Urinary bladder (tissue), 4 donors: ENCODE measurements around the gene CFAP107. TPM values are rescaled to one million over a fixed set of nuclear protein-coding genes. Genes with fewer than 3 reads are reported as not detected.
"Not testable (repeated sequence)": the region's sequence is repeated elsewhere in the genome, so short reads cannot be mapped to it uniquely, and the experiment has no call there.

Experiments
- DNase-seq: peaks from one replicate; pipeline ENCODE4 v3.0.0-alpha.2; 2015; ENCODE audit errors: extremely low spot score
- H3K27ac ChIP-seq: one replicate; pipeline ENCODE4 v1.5.1; 2013; ENCODE audit warnings: low read depth, mild to moderate bottlenecking, moderate library complexity
- H3K36me3 ChIP-seq: one replicate; pipeline ENCODE4 v1.6.1; 2013; ENCODE audit warnings: mild to moderate bottlenecking, moderate library complexity; ENCODE audit not compliant: insufficient read depth
- H3K4me1 ChIP-seq: one replicate; pipeline ENCODE4 v1.6.1; 2013; ENCODE audit warnings: mild to moderate bottlenecking, moderate library complexity; ENCODE audit not compliant: insufficient read depth
- H3K4me3 ChIP-seq: one replicate; pipeline ENCODE4 v1.5.1; 2013; ENCODE audit warnings: low read depth, low read length
- WGBS: extraction: QIAGEN DNeasy Blood & Tissue Kit; methylation state at CpG from one replicate; pipeline ENCODE4 v1.1.7; 2013; 5-methylcytosine and 5-hydroxymethylcytosine counted together
- polyA plus RNA-seq: library from polyadenylated mRNA; stranded (reverse); fragments of 200-250 nt; gene quantifications from one replicate; pipeline ENCODE4 v1.2.3, GENCODE V29; 2013
- total RNA-seq: library from RNA; depleted of rRNA; stranded (reverse); fragments of >200 nt; gene quantifications from one replicate; pipeline ENCODE4 v1.2.3, GENCODE V29; 2014
- donor health status: healthy with polysubstance abuse.
- donor health status: healthy.

The CFAP107 gene
- total and polyA plus RNA-seq, 2 donors: not detected

- H3K4me1 ChIP-seq: no peaks in the 10 kb centered on the region
- 81% methylated on average over 8 of the region's 8 CpGs for whole genome bisulfite sequencing
- no peaks in the 10 kb centered on the region for H3K36me3 ChIP-seq
- no peak overlapping the region for H3K27ac ChIP-seq
- H3K4me3 ChIP-seq: no peak overlapping the region
- no peak for DNase-seq
Observed at GRCh38 chr1:12775443-12775842, 29.4 kb downstream of the CFAP107 start.

DNA sequence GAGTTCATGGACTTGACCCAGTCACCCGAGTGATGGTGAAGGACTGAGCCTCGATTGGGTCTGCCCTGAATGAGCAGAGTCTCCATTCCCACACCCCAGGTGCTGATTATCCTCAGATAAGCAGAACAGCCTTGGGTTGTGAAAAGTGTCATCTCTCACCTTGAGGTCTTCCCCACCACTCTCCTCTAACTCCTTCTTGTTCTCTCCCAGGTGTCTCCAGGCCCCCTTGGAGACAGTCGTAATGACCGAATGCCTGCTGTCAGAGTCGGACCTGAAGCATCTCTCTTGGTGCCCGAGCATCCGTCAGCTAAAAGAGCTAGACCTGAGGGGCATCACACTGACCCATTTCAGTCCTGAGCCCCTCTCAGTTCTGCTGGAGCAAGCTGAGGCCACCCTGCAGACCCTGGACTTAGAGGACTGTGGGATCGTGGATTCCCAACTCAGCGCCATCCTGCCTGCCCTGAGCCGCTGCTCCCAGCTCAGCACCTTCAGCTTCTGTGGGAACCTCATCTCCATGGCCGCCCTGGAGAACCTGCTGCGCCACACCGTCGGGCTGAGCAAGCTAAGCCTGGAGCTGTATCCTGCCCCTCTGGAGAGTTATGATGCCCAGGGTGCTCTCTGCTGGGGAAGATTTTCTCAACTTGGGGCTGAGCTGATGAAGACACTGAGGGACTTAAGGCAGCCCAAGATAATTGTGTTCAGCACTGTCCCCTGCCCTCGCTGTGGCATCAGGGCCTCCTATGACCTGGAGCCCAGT, 31.0 kb downstream of the CFAP107 start:
- Histone ChIP-seq H3K4me3 (no peak overlapping the region), H3K36me3 (no peaks in the 10 kb centered on the region), H3K4me1 (no peaks in the 10 kb centered on the region), H3K27ac (no peak overlapping the region)
- DNase-seq: no peak
- 89% methylated on average over 15 of the region's 15 CpGs for WGBS

- DNase-seq: no peak
- Histone ChIP-seq H3K4me1 (no peaks in the 10 kb centered on the region), H3K36me3 (no peaks in the 10 kb centered on the region), H3K4me3 (no peak overlapping the region), H3K27ac (no peak overlapping the region)
- WGBS: 74% methylated on average over 4 of the region's 4 CpGs
Observed at GRCh38 chr1:12778061-12778460, 32.1 kb downstream of the CFAP107 start.

DNA sequence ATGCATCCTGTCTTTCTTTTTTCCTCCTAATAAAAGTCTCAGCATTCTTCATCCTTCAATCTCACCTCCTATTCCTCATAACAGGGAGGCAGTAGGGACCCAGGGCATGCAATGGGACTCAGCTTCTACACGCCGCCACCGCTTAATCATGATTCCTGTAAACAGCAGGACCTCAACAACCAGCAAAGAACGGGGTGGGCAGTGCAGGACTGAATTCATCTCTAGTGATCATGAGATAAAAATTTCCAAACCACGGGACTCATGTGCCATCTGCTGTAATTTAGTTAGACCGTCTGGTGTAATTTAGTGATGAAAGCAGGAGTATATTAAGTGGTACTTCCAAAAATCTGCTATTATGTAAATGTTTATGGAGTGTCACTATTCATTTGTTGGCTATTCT, 32.9 kb downstream of the CFAP107 start:
- no peaks in the 10 kb centered on the region for H3K36me3 ChIP-seq
- no peak overlapping the region for H3K4me3 ChIP-seq
- H3K4me1 ChIP-seq: no peaks in the 10 kb centered on the region
- H3K27ac ChIP-seq: no peak overlapping the region
- DNase-seq: no peak
- WGBS: 71% methylated on average over 6 of the region's 6 CpGs

DNA sequence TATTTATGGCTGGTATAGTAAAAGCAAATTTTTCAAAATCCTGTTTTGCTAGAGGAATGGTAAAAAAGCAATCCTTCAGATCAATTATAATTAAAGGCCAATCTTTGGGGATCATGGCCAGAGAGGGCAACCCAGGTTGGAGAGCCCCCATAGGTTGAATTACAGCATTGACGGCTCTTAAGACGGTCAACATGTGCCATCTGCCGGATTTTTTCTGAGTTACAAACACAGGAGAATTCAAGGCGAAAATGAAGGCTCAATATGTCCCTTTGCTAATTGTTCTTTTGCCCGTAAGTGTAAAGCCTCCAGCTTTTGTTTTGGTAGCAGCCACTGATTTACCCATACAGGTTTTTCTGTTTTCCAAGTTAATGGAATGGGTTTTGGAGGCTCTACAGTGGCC, 35.5 kb downstream of the CFAP107 start:
- WGBS: 80% methylated on average over 5 of the region's 5 CpGs
- not testable (repeated sequence) for H3K4me3 ChIP-seq, DNase-seq

GRCh38 chr1:12783783-12784182, 37.8 kb downstream of the CFAP107 start:
- not testable (repeated sequence) for DNase-seq, H3K4me1 ChIP-seq, H3K27ac ChIP-seq, H3K4me3 ChIP-seq, H3K36me3 ChIP-seq
- WGBS: 42% methylated on average over 6 of the region's 7 CpGs

More for the DNA sequence above, 35.5 kb downstream of the CFAP107 start:
- not testable (repeated sequence) for H3K36me3 ChIP-seq, H3K27ac ChIP-seq, H3K4me1 ChIP-seq

DNA sequence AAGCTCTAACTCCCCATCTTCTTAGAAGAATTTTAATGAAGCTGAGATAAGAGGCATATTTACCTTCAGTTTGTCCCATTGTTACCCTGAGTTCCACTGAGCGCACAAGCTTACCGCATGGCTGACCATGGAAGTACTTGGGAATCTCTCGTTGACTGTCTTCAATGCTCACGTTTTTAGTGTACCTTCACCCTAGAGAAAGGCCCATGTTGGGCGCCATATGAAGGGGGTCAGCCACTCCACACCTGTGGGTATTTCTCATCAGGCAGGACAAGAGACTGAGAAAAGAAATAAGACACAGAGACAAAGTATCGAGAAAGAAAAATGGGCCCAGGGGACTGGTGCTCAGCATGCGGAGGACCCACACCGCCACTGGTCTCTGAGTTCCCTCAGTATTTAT, 38.7 kb downstream of the CFAP107 start:
- WGBS: 80% methylated on average over 8 of the region's 8 CpGs
- not testable (repeated sequence) for H3K36me3 ChIP-seq, DNase-seq, H3K4me3 ChIP-seq, H3K4me1 ChIP-seq, H3K27ac ChIP-seq

DNA sequence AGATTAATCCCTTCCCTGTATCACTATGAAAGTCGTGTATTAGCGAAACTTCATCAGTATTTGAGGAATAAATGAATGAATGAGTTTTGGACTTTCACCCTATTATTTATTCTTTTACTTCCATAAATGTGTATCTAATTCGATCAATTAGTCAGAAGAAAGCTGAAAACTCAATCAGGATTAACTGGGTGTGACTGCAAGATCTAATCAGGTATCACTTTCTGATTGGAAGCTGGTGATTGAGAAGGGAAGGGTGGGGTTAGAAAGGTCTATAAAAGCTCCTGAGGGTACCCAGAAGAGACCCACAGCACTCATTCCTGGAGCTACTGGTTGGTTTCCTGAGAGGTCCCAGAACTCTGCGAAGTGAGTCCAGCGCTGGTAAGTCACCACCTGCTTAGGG, 45.1 kb downstream of the CFAP107 start, which contains the start of gene PRAMEF1:
TSS of gene PRAMEF1 (plus strand) at position 301 of the 400 bp plus-strand sequence. CDS start 1,831 bp downstream, outside the sequence.
- 68% methylated on average over 5 of the region's 5 CpGs for WGBS
- DNase-seq, H3K36me3 ChIP-seq, H3K27ac ChIP-seq, H3K4me1 ChIP-seq, H3K4me3 ChIP-seq: not testable (repeated sequence)

DNA sequence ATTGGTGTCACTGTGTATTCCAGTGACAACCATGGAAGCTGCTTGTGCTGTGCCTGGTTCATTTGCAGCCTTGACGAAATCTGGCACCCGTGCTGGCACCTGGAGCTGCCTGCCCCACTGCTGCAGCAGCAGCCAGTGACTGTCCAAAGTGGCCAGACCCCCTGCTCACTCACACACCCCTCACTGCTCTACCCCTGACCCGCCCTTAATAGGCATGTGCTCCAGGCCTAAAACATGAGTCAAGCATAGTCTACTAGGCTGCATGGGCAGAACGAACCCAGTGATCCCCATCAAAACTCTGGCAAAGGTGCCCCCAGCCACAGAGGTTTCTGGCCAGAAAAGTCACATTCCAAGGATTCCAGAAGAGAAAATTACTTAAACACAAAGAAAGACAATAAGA, 52.9 kb downstream of the CFAP107 start:
- 60% methylated on average over 4 of the region's 4 CpGs for WGBS
- Histone ChIP-seq H3K4me3 (no peak overlapping the region), H3K36me3 (no peaks in the 10 kb centered on the region), H3K27ac (no peak overlapping the region), H3K4me1 (no peaks in the 10 kb centered on the region)
- no peak for DNase-seq

DNA sequence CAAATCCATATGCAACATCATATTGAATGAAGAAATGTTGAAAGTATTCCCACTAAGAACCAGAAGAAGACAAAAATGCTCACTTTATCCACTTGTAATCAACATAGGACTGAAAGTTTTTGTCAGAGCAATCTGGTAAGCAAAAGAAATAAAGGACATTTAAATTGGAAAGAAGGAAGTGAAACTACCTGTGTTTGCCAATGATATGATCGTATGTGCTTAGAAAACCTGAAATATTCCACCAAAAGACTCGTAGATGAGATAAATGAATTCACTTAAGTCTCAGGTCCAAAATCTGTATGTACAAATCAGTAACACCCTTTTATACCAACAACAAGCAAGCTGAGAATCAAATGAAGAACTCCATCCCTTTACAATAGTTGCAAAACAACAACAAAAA, 53.7 kb downstream of the CFAP107 start:
- no peaks in the 10 kb centered on the region for H3K4me1 ChIP-seq
- 66% methylated on average over 2 of the region's 2 CpGs for WGBS
- H3K4me3 ChIP-seq: no peak overlapping the region
- no peaks in the 10 kb centered on the region for H3K36me3 ChIP-seq
- DNase-seq: no peak
- H3K27ac ChIP-seq: no peak overlapping the region

GRCh38 chr1:12809933-12810332, 63.9 kb downstream of the CFAP107 start:
- 80% methylated on average over 1 of the region's 1 CpG for WGBS
- no peak for DNase-seq
- Histone ChIP-seq H3K27ac (no peak overlapping the region), H3K36me3 (no peaks in the 10 kb centered on the region), H3K4me1 (no peaks in the 10 kb centered on the region), H3K4me3 (no peak overlapping the region)

DNA sequence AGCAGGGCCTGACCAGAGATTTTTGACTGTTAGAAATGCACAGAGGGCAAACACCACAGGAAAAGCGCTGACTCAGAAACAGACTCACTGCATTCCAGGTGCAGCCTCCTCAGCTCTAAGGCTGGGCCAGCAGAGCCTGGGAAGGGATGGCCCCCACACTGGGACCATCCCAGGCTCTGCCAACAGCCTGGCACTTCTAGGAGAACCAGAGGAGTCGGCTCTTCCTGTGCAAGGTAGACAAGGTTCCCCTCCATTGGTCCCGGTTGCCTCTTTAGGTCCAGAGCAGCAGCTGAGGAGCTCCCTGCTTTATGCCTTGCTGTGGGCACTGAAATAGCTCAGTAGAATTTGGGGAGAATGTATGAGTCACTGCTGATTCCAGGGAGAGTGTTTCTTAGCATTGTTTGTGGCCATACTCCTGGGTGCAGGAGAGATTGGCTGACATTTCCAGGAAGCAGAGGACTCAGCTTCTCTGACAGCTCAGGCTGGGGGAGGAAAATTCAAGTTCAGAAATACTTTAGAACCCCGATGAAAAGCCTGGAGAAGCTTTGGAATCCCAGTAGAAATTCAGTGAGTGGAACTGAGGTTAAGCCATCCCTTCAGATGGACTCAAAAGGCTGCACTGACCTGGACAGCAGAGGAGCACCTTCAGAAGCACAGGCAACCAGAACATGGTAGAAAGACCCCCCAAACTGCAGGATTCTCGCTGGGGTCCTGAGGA, 64.8 kb downstream of the CFAP107 start:
- no peaks in the 10 kb centered on the region for H3K36me3 ChIP-seq
- no peak overlapping the region for H3K27ac ChIP-seq
- H3K4me3 ChIP-seq: no peak overlapping the region
- WGBS: 69% methylated on average over 5 of the region's 5 CpGs
- DNase-seq: no peak
- no peaks in the 10 kb centered on the region for H3K4me1 ChIP-seq

DNA sequence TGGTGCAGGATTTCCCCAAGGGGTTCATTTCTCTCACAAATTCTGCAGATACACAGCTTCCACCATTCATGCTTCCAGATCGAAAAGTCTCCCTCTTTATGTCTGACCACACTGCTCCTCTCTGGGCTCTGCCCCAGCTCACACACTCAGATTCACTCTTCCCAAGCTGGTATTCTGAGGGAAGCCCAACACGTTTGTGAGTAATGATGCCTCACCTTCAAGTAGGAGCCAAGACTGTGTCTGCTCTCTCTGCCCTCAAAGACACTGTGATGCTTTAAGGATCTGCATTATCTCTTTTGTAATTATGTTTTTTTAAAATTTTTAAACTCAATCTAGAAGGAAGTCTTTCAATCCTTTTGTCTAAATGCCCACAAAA, 65.4 kb downstream of the CFAP107 start:
- Histone ChIP-seq H3K4me3 (no peak overlapping the region), H3K36me3 (no peaks in the 10 kb centered on the region), H3K4me1 (no peaks in the 10 kb centered on the region), H3K27ac (no peak overlapping the region)
- WGBS: 52% methylated on average over 2 of the region's 2 CpGs
- DNase-seq: no peak
